Osteoblast (primary cell): ENCODE data around the gene COA1. TPM values are rescaled to one million over a fixed set of nuclear protein-coding genes. Genes with fewer than 3 reads are reported as not detected.

Experiments used
- DNase-seq: peaks from one replicate; pipeline ENCODE4 v3.0.0; 2011; ENCODE audit warnings: low spot score, mixed read lengths; ENCODE audit not compliant: insufficient read length; ENCODE audit errors: missing footprints
- H2AFZ ChIP-seq: 2 replicates; pipeline ENCODE4 v1.6.0; 2011; ENCODE audit warnings: mild to moderate bottlenecking, low read length
- H3K27ac ChIP-seq: 2 replicates; pipeline ENCODE4 v1.5.1; 2011; ENCODE audit warnings: mild to moderate bottlenecking, low read depth, low read length, moderate library complexity
- H3K27me3 ChIP-seq: 2 replicates; pipeline ENCODE4 v1.6.0; 2012; ENCODE audit warnings: mild to moderate bottlenecking, control low read depth, inconsistent platforms, low read length, moderate library complexity; ENCODE audit not compliant: insufficient read depth
- H3K36me3 ChIP-seq: 2 replicates; pipeline ENCODE4 v1.5.1; 2011; ENCODE audit warnings: mild to moderate bottlenecking, low read length, control low read depth, moderate library complexity; ENCODE audit not compliant: insufficient read depth
- H3K4me1 ChIP-seq: 2 replicates; pipeline ENCODE4 v1.5.1; 2011; ENCODE audit warnings: mild to moderate bottlenecking, low read length, control low read depth, moderate library complexity; ENCODE audit not compliant: insufficient read depth
- H3K4me2 ChIP-seq: 2 replicates; pipeline ENCODE4 v1.6.0; 2011; ENCODE audit warnings: mild to moderate bottlenecking, low read length; ENCODE audit not compliant: insufficient read depth
- H3K4me3 ChIP-seq: fragments of 200-600 bp; sonication (generic); 3 replicates; pipeline ENCODE4 v1.5.1; 2012; ENCODE audit warnings: mild to moderate bottlenecking, low read length, inconsistent platforms; ENCODE audit not compliant: insufficient read depth
- H3K79me2 ChIP-seq: 2 replicates; pipeline ENCODE4 v1.6.0; 2012; ENCODE audit warnings: mild to moderate bottlenecking, low read length, control low read depth, inconsistent platforms; ENCODE audit not compliant: insufficient read depth
- H3K9me3 ChIP-seq: 2 replicates; pipeline ENCODE4 v1.5.1; 2011; ENCODE audit warnings: low read depth, low read length, control low read depth
- H4K20me1 ChIP-seq: 2 replicates; pipeline ENCODE4 v1.6.0; 2012; ENCODE audit warnings: mild to moderate bottlenecking, low read length, control low read depth; ENCODE audit not compliant: insufficient read depth
- total RNA-seq: library from RNA; depleted of rRNA; stranded (reverse); fragments of >200 nt; gene quantifications from 2 replicates; pipeline ENCODE4 v1.2.3, GENCODE V29; 2012
- TF ChIP-seq, protein P1 (sequence below): IDR thresholded peaks from 2 replicates; pipeline ENCODE4 v1.5.1; 2011; ENCODE audit warnings: mild to moderate bottlenecking, low read depth, low read length, moderate library complexity; ENCODE audit errors: extremely low read depth

Gene COA1
- total RNA-seq, 1 donor: 34.0 TPM

- TF ChIP-seq, protein P1, sequence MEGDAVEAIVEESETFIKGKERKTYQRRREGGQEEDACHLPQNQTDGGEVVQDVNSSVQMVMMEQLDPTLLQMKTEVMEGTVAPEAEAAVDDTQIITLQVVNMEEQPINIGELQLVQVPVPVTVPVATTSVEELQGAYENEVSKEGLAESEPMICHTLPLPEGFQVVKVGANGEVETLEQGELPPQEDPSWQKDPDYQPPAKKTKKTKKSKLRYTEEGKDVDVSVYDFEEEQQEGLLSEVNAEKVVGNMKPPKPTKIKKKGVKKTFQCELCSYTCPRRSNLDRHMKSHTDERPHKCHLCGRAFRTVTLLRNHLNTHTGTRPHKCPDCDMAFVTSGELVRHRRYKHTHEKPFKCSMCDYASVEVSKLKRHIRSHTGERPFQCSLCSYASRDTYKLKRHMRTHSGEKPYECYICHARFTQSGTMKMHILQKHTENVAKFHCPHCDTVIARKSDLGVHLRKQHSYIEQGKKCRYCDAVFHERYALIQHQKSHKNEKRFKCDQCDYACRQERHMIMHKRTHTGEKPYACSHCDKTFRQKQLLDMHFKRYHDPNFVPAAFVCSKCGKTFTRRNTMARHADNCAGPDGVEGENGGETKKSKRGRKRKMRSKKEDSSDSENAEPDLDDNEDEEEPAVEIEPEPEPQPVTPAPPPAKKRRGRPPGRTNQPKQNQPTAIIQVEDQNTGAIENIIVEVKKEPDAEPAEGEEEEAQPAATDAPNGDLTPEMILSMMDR: no peak
- DNase-seq: peak; percentile 18
- no peaks in the 10 kb centered on the region for H4K20me1 ChIP-seq
- no peaks in the 10 kb centered on the region for H3K9me3 ChIP-seq
- no peak overlapping the region for H3K4me3 ChIP-seq
- H3K79me2 ChIP-seq: peaks cover 78% of the 10 kb centered on the region
- no peaks in the 10 kb centered on the region for H3K36me3 ChIP-seq
- no peak overlapping the region for H3K4me2 ChIP-seq
- H3K4me1 ChIP-seq: no peaks in the 10 kb centered on the region
- H3K27me3 ChIP-seq: no peaks in the 10 kb centered on the region
- H3K27ac ChIP-seq: no peak overlapping the region
- no peak overlapping the region for H2AFZ ChIP-seq
Observed at GRCh38 chr7:43686991-43687390, 42.3 kb downstream of the COA1 start.

- H3K4me1 ChIP-seq: no peaks in the 10 kb centered on the region
- no peak overlapping the region for H3K4me3 ChIP-seq
- H3K9me3 ChIP-seq: no peaks in the 10 kb centered on the region
- H3K36me3 ChIP-seq: no peaks in the 10 kb centered on the region
- no peak overlapping the region for H2AFZ ChIP-seq
- H3K4me2 ChIP-seq: no peak overlapping the region
- no peak for DNase-seq
- TF ChIP-seq, protein P1: no peak
- H3K27ac ChIP-seq: no peak overlapping the region
- no peaks in the 10 kb centered on the region for H4K20me1 ChIP-seq
- H3K27me3 ChIP-seq: no peaks in the 10 kb centered on the region
- peaks cover 73% of the 10 kb centered on the region for H3K79me2 ChIP-seq
Observed at GRCh38 chr7:43680736-43681135, 48.6 kb downstream of the COA1 start.

GRCh38 chr7:43679210-43680068 is 49.9 kb downstream of the COA1 start:
- TF ChIP-seq, protein P1: no peak
- H3K36me3 ChIP-seq: no peaks in the 10 kb centered on the region
- no peak overlapping the region for H2AFZ ChIP-seq
- H3K4me3 ChIP-seq: no peak overlapping the region
- no peaks in the 10 kb centered on the region for H3K9me3 ChIP-seq
- no peak overlapping the region for H3K4me2 ChIP-seq
- H3K79me2 ChIP-seq: peaks cover 69% of the 10 kb centered on the region
- no peaks in the 10 kb centered on the region for H3K27me3 ChIP-seq
- no peaks in the 10 kb centered on the region for H4K20me1 ChIP-seq
- no peak overlapping the region for H3K27ac ChIP-seq
- no peak for DNase-seq
- peaks cover 4% of the 10 kb centered on the region for H3K4me1 ChIP-seq

- Histone ChIP-seq H3K36me3 (no peaks in the 10 kb centered on the region), H3K27me3 (no peaks in the 10 kb centered on the region), H3K27ac (no peak overlapping the region), H3K4me1 (peaks cover 7% of the 10 kb centered on the region), H3K4me3 (no peak overlapping the region), H2AFZ (no peak overlapping the region), H3K79me2 (peaks cover 66% of the 10 kb centered on the region), H3K9me3 (no peaks in the 10 kb centered on the region), H4K20me1 (no peaks in the 10 kb centered on the region), H3K4me2 (no peak overlapping the region)
- no peak for DNase-seq
- TF ChIP-seq, protein P1: no peak
Observed at GRCh38 chr7:43678315-43678714, 51.0 kb downstream of the COA1 start.
